ENCODE results near the gene COL6A2.
"Not testable (repeated sequence)": the region's sequence is repeated elsewhere in the genome, so short reads cannot be mapped to it uniquely, and the experiment has no call there.

The COL6A2 gene

GRCh38 chr21:46176443-46177129 lies 78.7 kb downstream of the COL6A2 start:
- not testable (repeated sequence) for DNase-seq (ENCODE audit: low read depth in 3 of 3)

- DNase-seq (ENCODE audit: low read depth in 3 of 3) = no peak
These were observed 81.0 kb downstream of the COL6A2 start for GRCh38 chr21:46178961-46179360.
